AG09309 (cell line): Measurements from ENCODE around the gene FOSL1.

ENCODE experiments used
- DNase-seq: peaks from one replicate; pipeline ENCODE4 v3.0.0-alpha.2; 2010; ENCODE audit warnings: low read depth
- H3K4me3 ChIP-seq: 2 replicates; pipeline ENCODE4 v1.5.1; 2011; ENCODE audit warnings: mild to moderate bottlenecking, low read depth, low read length, moderate library complexity; ENCODE audit not compliant: control insufficient read depth
- TF ChIP-seq, protein P1 (sequence below): IDR thresholded peaks from 2 replicates; pipeline ENCODE4 v1.5.1; 2011; ENCODE audit warnings: mild to moderate bottlenecking, low read depth, low read length, inconsistent platforms; ENCODE audit not compliant: insufficient read depth, control insufficient read depth; ENCODE audit errors: missing control alignments

FOSL1 gene

GRCh38 chr11:65900125-65900898 is at the start of gene FOSL1:
TSS of gene FOSL1 (minus strand) at chr11:65900388. CDS start at chr11:65900339, 49 bp downstream.
- TF ChIP-seq, protein P1, sequence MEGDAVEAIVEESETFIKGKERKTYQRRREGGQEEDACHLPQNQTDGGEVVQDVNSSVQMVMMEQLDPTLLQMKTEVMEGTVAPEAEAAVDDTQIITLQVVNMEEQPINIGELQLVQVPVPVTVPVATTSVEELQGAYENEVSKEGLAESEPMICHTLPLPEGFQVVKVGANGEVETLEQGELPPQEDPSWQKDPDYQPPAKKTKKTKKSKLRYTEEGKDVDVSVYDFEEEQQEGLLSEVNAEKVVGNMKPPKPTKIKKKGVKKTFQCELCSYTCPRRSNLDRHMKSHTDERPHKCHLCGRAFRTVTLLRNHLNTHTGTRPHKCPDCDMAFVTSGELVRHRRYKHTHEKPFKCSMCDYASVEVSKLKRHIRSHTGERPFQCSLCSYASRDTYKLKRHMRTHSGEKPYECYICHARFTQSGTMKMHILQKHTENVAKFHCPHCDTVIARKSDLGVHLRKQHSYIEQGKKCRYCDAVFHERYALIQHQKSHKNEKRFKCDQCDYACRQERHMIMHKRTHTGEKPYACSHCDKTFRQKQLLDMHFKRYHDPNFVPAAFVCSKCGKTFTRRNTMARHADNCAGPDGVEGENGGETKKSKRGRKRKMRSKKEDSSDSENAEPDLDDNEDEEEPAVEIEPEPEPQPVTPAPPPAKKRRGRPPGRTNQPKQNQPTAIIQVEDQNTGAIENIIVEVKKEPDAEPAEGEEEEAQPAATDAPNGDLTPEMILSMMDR, result no peak
- peak; percentile 86 for DNase-seq
- H3K4me3 ChIP-seq, result peak within 1 kb of the TSS; percentile 100

GRCh38 chr11:65947603-65948125 is 47.5 kb upstream of the FOSL1 start:
- no peak overlapping the region for H3K4me3 ChIP-seq
- no peak for DNase-seq
- TF ChIP-seq, protein P1, result no peak

DNA sequence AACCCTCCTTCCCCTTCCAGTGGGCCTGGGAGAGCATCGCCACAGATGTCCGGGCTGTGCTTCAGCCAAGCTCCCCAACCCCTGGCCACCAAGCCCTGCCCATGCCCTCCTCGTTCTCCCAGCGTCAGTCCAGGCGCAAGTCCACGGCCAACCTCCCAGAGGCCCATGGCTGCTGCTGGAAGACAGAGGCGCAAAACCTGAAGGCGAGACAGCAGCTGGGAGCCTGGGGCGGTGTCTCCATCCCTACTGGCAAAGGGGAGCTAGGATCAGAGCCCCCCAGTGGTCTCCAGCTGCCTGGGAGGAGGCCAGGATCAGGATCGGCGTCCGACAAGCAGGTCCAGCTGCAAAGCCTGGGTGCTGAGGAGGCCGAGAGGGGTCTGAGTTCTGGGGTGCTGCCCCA is 46.9 kb upstream of the FOSL1 start:
- H3K4me3 ChIP-seq, result no peak overlapping the region
- DNase-seq, result no peak
- TF ChIP-seq, protein P1, result no peak

DNA sequence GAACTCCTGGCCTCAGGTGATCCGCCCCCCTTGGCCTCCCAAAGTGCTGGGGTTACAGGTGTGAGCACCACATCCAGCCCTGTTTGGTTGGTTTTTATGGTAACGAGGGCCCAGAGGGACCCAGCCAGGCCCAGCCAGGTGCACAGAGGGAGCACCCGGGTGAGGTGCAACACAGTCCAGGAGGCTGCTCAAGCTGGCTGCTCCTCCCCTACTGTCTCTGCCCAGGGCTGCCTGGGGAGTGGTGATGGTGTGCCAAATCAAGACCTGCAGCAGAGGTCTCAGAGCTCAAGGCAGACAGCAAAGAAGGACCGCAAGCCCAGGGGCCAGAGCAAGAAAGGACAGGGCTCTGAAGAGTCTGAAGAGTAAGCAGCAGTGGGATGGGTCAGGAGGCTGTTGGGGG is 46.5 kb upstream of the FOSL1 start:
- TF ChIP-seq, protein P1, result no peak
- H3K4me3 ChIP-seq, result no peak overlapping the region
- DNase-seq, result no peak

DNA sequence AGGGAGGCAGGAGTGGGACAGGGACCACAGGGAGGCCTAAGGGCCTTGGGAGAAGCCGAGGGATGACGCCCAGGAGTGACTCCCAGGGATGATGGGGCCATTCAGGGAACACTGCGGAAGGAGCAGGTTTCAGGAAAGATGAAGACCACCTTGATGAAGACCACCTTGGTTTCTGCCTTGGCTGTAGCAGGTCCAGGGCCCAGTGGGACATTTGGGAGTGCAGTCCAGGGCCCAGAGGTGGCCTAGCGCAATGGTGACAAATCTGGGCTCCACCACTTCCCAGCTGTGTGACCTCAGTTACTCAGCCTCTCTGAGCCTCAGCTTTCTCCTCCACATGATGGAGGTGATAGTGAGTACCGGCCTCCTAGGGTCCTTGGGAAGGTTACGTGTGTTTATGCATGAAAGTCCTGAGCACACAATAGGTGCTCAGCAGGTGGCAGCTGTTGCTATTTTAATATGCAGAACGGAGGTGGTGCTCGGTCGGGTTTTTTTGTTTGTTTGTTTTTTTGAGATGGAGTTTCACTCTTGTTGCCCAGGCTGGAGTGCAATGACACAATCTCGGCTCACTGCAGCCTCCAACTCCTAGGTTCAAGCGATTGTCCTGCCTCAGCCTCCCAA is 45.9 kb upstream of the FOSL1 start:
- no peak for DNase-seq
- TF ChIP-seq, protein P1, result no peak
- H3K4me3 ChIP-seq, result no peak overlapping the region

- DNase-seq, result no peak
- H3K4me3 ChIP-seq, result no peak within 1 kb of the TSS
- TF ChIP-seq, protein P1, result no peak
These were observed 45.3 kb upstream of the FOSL1 start, which contains the start of gene TSGA10IP for GRCh38 chr11:65945430-65945911. TSS of gene TSGA10IP (plus strand) at chr11:65945480. CDS start at chr11:65945676, 196 bp downstream.
